ENCODE data around the gene PMEL. TPM values are rescaled to one million over a fixed set of nuclear protein-coding genes. Genes with fewer than 3 reads are reported as not detected.

PMEL gene
- total RNA-seq, 1 experiment from 2014 or later, result not detected

GRCh38 chr12:55906056-55906455 lies 59.8 kb downstream of the PMEL start:
- peaks cover 12% of the 10 kb centered on the region for H3K4me1 Mint-ChIP-seq (ENCODE audit: insufficient read depth, unreplicated experiment)
- BruUV-seq (replicated peaks), result no TSS peak
- intact Hi-C loops (cut with micrococcal nuclease), result no loop called here
- peaks cover 50% of the 10 kb centered on the region for H3K36me3 Mint-ChIP-seq (ENCODE audit: insufficient read depth, unreplicated experiment)
- H3K27me3 Mint-ChIP-seq (ENCODE audit: insufficient read depth, unreplicated experiment), result no peaks in the 10 kb centered on the region
- H3K4me3 Mint-ChIP-seq (ENCODE audit: unreplicated experiment), result no peak overlapping the region
- no peak for DNase-seq (ENCODE audit: unreplicated experiment)
- H3K9me3 Mint-ChIP-seq (ENCODE audit: unreplicated experiment), result no peaks in the 10 kb centered on the region
- CTCF ChIA-PET, result no interaction called here
- POLR2A ChIA-PET, result interaction anchor here (1.2 to 2.2 kb wide), 4 partner anchors 11 to 88 kb away, joined by 3 to 7 read pairs (median 5); partner anchors contain the start of genes DNAJC14, ORMDL2 and SARNP
- no peak overlapping the region for H3K27ac Mint-ChIP-seq (ENCODE audit: low read depth, unreplicated experiment)
- TF ChIP-seq CTCF (IDR thresholded peaks at IDR 0.05; ENCODE audit: unreplicated experiment), result no peak

Other genes with a start within 250 kb of the PMEL start
- 75.8 and 84.3 TPM in 2 replicates for gene BLOC1S1, start 250.0 kb downstream of the PMEL start, total RNA-seq (2022)
- gene RDH5, start 245.6 kb downstream of the PMEL start, total RNA-seq (2022), result 2.5 and 3.9 TPM in 2 replicates
- 552 and 724 TPM in 2 replicates for gene CD63, start 237.0 kb downstream of the PMEL start, total RNA-seq (2022)
- 1.9 TPM in 2 replicates for gene GDF11, start 222.9 kb downstream of the PMEL start, total RNA-seq (2022)
- 39.2 and 61.1 TPM in 2 replicates for gene SARNP, start 148.3 kb downstream of the PMEL start, total RNA-seq (2022)
- gene ORMDL2, start 148.0 kb downstream of the PMEL start, total RNA-seq (2022), result 54.6 and 55.9 TPM in 2 replicates
- 27.3 and 29.9 TPM in 2 replicates for gene DNAJC14, start 136.5 kb downstream of the PMEL start, total RNA-seq (2022)
- 3.3 and 3.7 TPM in 2 replicates for gene MMP19, start 123.1 kb downstream of the PMEL start, total RNA-seq (2022)
- 50.5 and 56.5 TPM in 2 replicates for gene PYM1, start 38.1 kb downstream of the PMEL start, total RNA-seq (2022)
- 177 and 236 TPM in 2 replicates for gene DGKA, start 34.9 kb downstream of the PMEL start, total RNA-seq (2022)
- gene CDK2, start 788 bp upstream of the PMEL start, total RNA-seq (2022), result 17.9 and 23.8 TPM in 2 replicates
- 67.4 and 96.1 TPM in 2 replicates for gene RAB5B, start 8.0 kb upstream of the PMEL start, total RNA-seq (2022)
- gene SUOX, start 31.2 kb upstream of the PMEL start, total RNA-seq (2022), result 6.3 and 7.9 TPM in 2 replicates
- 2.4 and 3.4 TPM in 2 replicates for gene IKZF4, start 55.0 kb upstream of the PMEL start, total RNA-seq (2022)
- gene RPS26, start 75.9 kb upstream of the PMEL start, total RNA-seq (2022), result 45.1 and 67.3 TPM in 2 replicates
- 1.1 and 3.7 TPM in 2 replicates for gene ERBB3, start 114.1 kb upstream of the PMEL start, total RNA-seq (2022)
- gene PA2G4, start 138.5 kb upstream of the PMEL start, total RNA-seq (2022), result 158 and 205 TPM in 2 replicates
- gene RPL41, start 150.6 kb upstream of the PMEL start, total RNA-seq (2022), result 4,675 and 4,734 TPM in 2 replicates
- 2.8 and 3.5 TPM in 2 replicates for gene ZC3H10, start 152.2 kb upstream of the PMEL start, total RNA-seq (2022)
- 111 and 123 TPM in 2 replicates for gene ESYT1, start 162.2 kb upstream of the PMEL start, total RNA-seq (2022)
- 46.0 and 58.0 TPM in 2 replicates for gene MYL6B, start 186.5 kb upstream of the PMEL start, total RNA-seq (2022)
- 716 and 997 TPM in 2 replicates for gene MYL6, start 192.3 kb upstream of the PMEL start, total RNA-seq (2022)
- gene SMARCC2, start 223.4 kb upstream of the PMEL start, total RNA-seq (2022), result 52.1 and 57.0 TPM in 2 replicates

All from MCF 10A (cell line).